Endothelial cell of umbilical vein (primary cell): ENCODE data around the gene FBXO10. TPM values are rescaled to one million over a fixed set of nuclear protein-coding genes. Genes with fewer than 3 reads are reported as not detected.

Experiments used
- BruUV-seq: library from RNA; stranded (reverse); fragments of 400-500 nt; replicated peaks from 2 replicates; lab custom pipeline; 2021; lab: Mats Ljungman, UMichigan
- CTCF ChIA-PET: fragments of 300-600, 350-600 bp; sonication (Branson Sonifier 250); formaldehyde crosslinking; loops from one replicate; lab custom pipeline; 2021; ENCODE audit warnings: antibody characterized with exemption, inconsistent platforms; lab: Charles Lee
- POLR2A ChIA-PET: fragments of 300-600, 350-600 bp; sonication (Branson Sonifier 250); formaldehyde crosslinking; loops from one replicate; lab custom pipeline; 2021; ENCODE audit warnings: antibody characterized with exemption, inconsistent platforms; lab: Charles Lee
- DNase-seq: peaks from one replicate; pipeline ENCODE4 v3.0.0-alpha.2; 2011; ENCODE audit warnings: low read depth, low spot score
- FAIRE-seq: peaks from 2 replicates; lab custom pipeline; 2011; peaks lifted over from hg19 to GRCh38; lab: Jason Lieb, UNC
- H2AFZ ChIP-seq: 2 replicates; pipeline ENCODE4 v1.6.0; 2012; ENCODE audit warnings: low read depth, low read length, control low read depth, inconsistent platforms
- H3K27ac ChIP-seq: 2 replicates; pipeline ENCODE4 v1.5.1; 2011; ENCODE audit warnings: low read depth, mild to moderate bottlenecking, control low read depth, low read length, moderate library complexity; ENCODE audit not compliant: insufficient read depth
- H3K27me3 ChIP-seq, 2 experiments: 2 replicates each; pipeline versions ENCODE4 v1.6.0 to v1.6.1; 2011; ENCODE audit warnings: low read length in 2 of 2, mixed read lengths in 1 of 2; ENCODE audit not compliant: control insufficient read depth in 2 of 2, insufficient read depth in 2 of 2
- H3K36me3 ChIP-seq, 2 experiments: 2 replicates in 1 of 2; 3 replicates in 1 of 2; pipeline ENCODE4 v1.5.1; 2011; ENCODE audit warnings: low read length in 2 of 2, mild to moderate bottlenecking in 1 of 2, moderate library complexity in 1 of 2; ENCODE audit not compliant: control insufficient read depth in 2 of 2, insufficient read depth in 2 of 2; ENCODE audit errors: extremely low read depth in 1 of 2
- H3K4me1 ChIP-seq: 3 replicates; pipeline ENCODE4 v1.5.1; 2011; ENCODE audit warnings: mild to moderate bottlenecking, low read length; ENCODE audit not compliant: control insufficient read depth, insufficient read depth; ENCODE audit errors: extremely low read depth
- H3K4me2 ChIP-seq: 2 replicates; pipeline ENCODE4 v1.6.1; 2011; ENCODE audit warnings: low read length, control low read depth, mixed read lengths; ENCODE audit not compliant: insufficient read depth
- H3K4me3 ChIP-seq, 3 experiments: fragments of 200-600 bp in 1 of 3; sonication (generic), shearing (Covaris generic) in 1 of 3; replicated peaks in 1 of 3; 2 replicates each; pipeline ENCODE4 v1.5.1; 2011 to 2016; ENCODE audit warnings: control low read depth in 3 of 3, low read length in 3 of 3, mild to moderate bottlenecking in 2 of 3, inconsistent platforms in 1 of 3, low read depth in 1 of 3, moderate library complexity in 1 of 3; ENCODE audit not compliant: insufficient read depth in 1 of 3
- H3K79me2 ChIP-seq: 2 replicates; pipeline ENCODE4 v1.6.0; 2012; ENCODE audit warnings: low read length, inconsistent platforms; ENCODE audit not compliant: control insufficient read depth, insufficient read depth
- H3K9ac ChIP-seq: replicated peaks from 2 replicates; pipeline ENCODE3; 2011; ENCODE audit warnings: low read length, control low read depth; ENCODE audit not compliant: insufficient read depth; ENCODE audit errors: extremely low read depth
- H3K9me1 ChIP-seq: replicated peaks from 3 replicates; pipeline ENCODE4 v1.6.0; 2011; ENCODE audit warnings: mild to moderate bottlenecking, low read length; ENCODE audit not compliant: control insufficient read depth, insufficient read depth; ENCODE audit errors: extremely low read depth
- H3K9me3 ChIP-seq: replicated peaks from 2 replicates; pipeline ENCODE4 v1.5.1; 2012; ENCODE audit warnings: low read length, inconsistent platforms; ENCODE audit not compliant: control insufficient read depth, insufficient read depth
- H4K20me1 ChIP-seq: replicated peaks from 2 replicates; pipeline ENCODE3; 2011; ENCODE audit warnings: mild to moderate bottlenecking, low read length; ENCODE audit not compliant: control insufficient read depth, insufficient read depth; ENCODE audit errors: extremely low read depth
- EZH2 ChIP-seq: IDR thresholded peaks from 2 replicates; pipeline ENCODE4 v1.6.1; 2012; ENCODE audit warnings: borderline replicate concordance, low read depth, mild to moderate bottlenecking, moderate library complexity, low read length, inconsistent platforms; ENCODE audit not compliant: severe bottlenecking
- FOS ChIP-seq: IDR thresholded peaks from 2 replicates; pipeline ENCODE4 v1.6.1; 2011; ENCODE audit warnings: mild to moderate bottlenecking, low read length, moderate library complexity, borderline replicate concordance; ENCODE audit not compliant: insufficient read depth
- GATA2 ChIP-seq: IDR thresholded peaks from 2 replicates; pipeline ENCODE4 v1.7.0; 2011; ENCODE audit warnings: low read depth, mild to moderate bottlenecking, moderate library complexity, mixed read lengths, low read length; ENCODE audit not compliant: insufficient read length, insufficient read depth
- JUN ChIP-seq: IDR thresholded peaks from 2 replicates; pipeline ENCODE4 v1.6.1; 2011; ENCODE audit warnings: borderline replicate concordance, low read depth; ENCODE audit not compliant: insufficient read length, insufficient read depth
- MYC ChIP-seq: IDR thresholded peaks from one replicate; pipeline ENCODE4 v1.6.1; 2011; ENCODE audit warnings: mild to moderate bottlenecking, low read depth, low read length
- POLR2A ChIP-seq: IDR thresholded peaks from 2 replicates; pipeline ENCODE4 v1.6.1; 2012; ENCODE audit warnings: low read depth, mild to moderate bottlenecking, control low read depth, low read length
- POLR2AphosphoS5 ChIP-seq: IDR thresholded peaks from 2 replicates; pipeline ENCODE4 v1.6.1; 2012; ENCODE audit warnings: low read depth, mild to moderate bottlenecking, control low read depth, low read length, moderate library complexity; ENCODE audit not compliant: insufficient read depth
- dilution Hi-C: fragments of 300-500 bp; cut with MboI; formaldehyde crosslinking; loops from one replicate; pipeline ENCODE4 v1.15.0; 2019; ENCODE audit warnings: low sequenced_read_pairs; ENCODE audit not compliant: extremely low pct_ligation_motif_present
- intact Hi-C: fragments of 100-400 bp; cut with micrococcal nuclease; formaldehyde crosslinking; loops from one replicate; pipeline ENCODE4 v1.10.0; 2022
- polyA plus RNA-seq, 4 experiments: library from polyadenylated mRNA; depleted of rRNA in 3 of 4; stranded (reverse) in 3 of 4; unstranded in 1 of 4; fragments of >200 nt; gene quantifications; 2 replicates each; pipeline versions ENCODE4 v1.2.1 to v1.2.3, GENCODE V29; 2011 to 2012; ENCODE audit warnings: missing spikeins in 1 of 4
- total RNA-seq: library from RNA; stranded (reverse); gene quantifications from 2 replicates; pipeline ENCODE4 v1.2.3, GENCODE V29; 2021
- TF ChIP-seq, protein P1 (sequence below): IDR thresholded peaks from 2 replicates; pipeline ENCODE4 v1.6.1; 2011; ENCODE audit not compliant: insufficient read depth, insufficient read length
- TF ChIP-seq, protein P2 (sequence below), 2 donors: IDR thresholded peaks; 1 replicate in 1 of 2; 2 replicates in 1 of 2; pipeline ENCODE4 v1.5.1; 2011; ENCODE audit warnings: low read length in 2 of 2, mild to moderate bottlenecking in 2 of 2, moderate library complexity in 2 of 2, control low read depth in 1 of 2, inconsistent platforms in 1 of 2, low read depth in 1 of 2; ENCODE audit not compliant: insufficient read depth in 1 of 2; ENCODE audit errors: extremely low read depth in 1 of 2

FBXO10 gene
- total and polyA plus RNA-seq, 2 donors (not counting 3 experiments of a cell fraction or from before 2014, with no cell fraction given): 11.8 to 14.4 TPM

DNA sequence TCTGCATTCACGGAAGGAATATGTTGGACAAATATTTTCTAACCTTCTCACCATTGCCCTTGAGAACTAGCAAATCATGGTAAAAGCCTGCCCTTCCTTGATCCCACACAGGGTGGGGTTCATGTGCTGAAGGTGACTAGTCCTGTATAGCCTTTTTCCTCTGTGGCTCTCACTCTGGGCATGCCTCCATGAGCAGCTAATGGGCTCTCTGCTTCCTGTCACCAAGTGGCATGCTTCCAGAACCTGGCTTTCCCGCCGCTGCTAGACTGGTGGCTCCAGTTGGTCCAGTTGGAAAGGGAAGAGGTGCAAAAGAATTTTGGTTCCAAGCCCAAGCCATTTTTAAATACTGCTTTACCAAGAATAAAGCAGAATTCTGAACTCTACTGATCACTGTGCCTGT lies 35.5 kb downstream of the FBXO10 start:
- dilution Hi-C loops: no loop called here
- peaks cover 2 to 26% of the 10 kb centered on the region in 2 experiments for H3K36me3 ChIP-seq
- POLR2A ChIA-PET: no interaction called here
- TF ChIP-seq, protein P1, sequence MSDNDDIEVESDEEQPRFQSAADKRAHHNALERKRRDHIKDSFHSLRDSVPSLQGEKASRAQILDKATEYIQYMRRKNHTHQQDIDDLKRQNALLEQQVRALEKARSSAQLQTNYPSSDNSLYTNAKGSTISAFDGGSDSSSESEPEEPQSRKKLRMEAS: no peak
- TF ChIP-seq EZH2: no peak
- TF ChIP-seq GATA2: no peak
- no peak for TF ChIP-seq MYC
- no peak for TF ChIP-seq JUN
- TF ChIP-seq FOS: no peak
- TF ChIP-seq POLR2AphosphoS5: no peak
- TF ChIP-seq, protein P2, sequence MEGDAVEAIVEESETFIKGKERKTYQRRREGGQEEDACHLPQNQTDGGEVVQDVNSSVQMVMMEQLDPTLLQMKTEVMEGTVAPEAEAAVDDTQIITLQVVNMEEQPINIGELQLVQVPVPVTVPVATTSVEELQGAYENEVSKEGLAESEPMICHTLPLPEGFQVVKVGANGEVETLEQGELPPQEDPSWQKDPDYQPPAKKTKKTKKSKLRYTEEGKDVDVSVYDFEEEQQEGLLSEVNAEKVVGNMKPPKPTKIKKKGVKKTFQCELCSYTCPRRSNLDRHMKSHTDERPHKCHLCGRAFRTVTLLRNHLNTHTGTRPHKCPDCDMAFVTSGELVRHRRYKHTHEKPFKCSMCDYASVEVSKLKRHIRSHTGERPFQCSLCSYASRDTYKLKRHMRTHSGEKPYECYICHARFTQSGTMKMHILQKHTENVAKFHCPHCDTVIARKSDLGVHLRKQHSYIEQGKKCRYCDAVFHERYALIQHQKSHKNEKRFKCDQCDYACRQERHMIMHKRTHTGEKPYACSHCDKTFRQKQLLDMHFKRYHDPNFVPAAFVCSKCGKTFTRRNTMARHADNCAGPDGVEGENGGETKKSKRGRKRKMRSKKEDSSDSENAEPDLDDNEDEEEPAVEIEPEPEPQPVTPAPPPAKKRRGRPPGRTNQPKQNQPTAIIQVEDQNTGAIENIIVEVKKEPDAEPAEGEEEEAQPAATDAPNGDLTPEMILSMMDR (IDR thresholded peaks at IDR 0.05; ENCODE audit: extremely low read depth in 1 of 2, insufficient read depth in 1 of 2, low read depth in 1 of 2, low read length in 2 of 2): no peak
- TF ChIP-seq POLR2A: no peak
- H4K20me1 ChIP-seq: no peaks in the 10 kb centered on the region
- no peaks in the 10 kb centered on the region for H3K9me3 ChIP-seq
- H3K27me3 ChIP-seq: no peaks in the 10 kb centered on the region
- H3K79me2 ChIP-seq: no peaks in the 10 kb centered on the region
- no peak overlapping the region for H3K9ac ChIP-seq
- H3K9me1 ChIP-seq: no peaks in the 10 kb centered on the region
- H3K4me1 ChIP-seq: no peaks in the 10 kb centered on the region
- CTCF ChIA-PET: no interaction called here
- H3K27ac ChIP-seq: no peak overlapping the region
- intact Hi-C loops: no loop called here
- FAIRE-seq (no peak), DNase-seq (no peak)
- BruUV-seq: no TSS peak
- no peak overlapping the region for H2AFZ ChIP-seq
- H3K4me3 ChIP-seq: no peak overlapping the region
- H3K4me2 ChIP-seq: no peak overlapping the region
